GM23338 (cell line): ENCODE results near the gene NRF1. TPM values are rescaled to one million over a fixed set of nuclear protein-coding genes. Genes with fewer than 3 reads are reported as not detected.

ENCODE experiments used
- microRNA counts: library from miRNA; unstranded; fragments of <30 nt; microRNA quantifications from one replicate; lab custom pipeline; 2017
- microRNA-seq: library from miRNA; unstranded; fragments of <30 nt; microRNA quantifications from one replicate; pipeline ENCODE4, GENCODE V29; 2017
- polyA plus RNA-seq: library from polyadenylated mRNA; unstranded; fragments of >200 nt; fragmentation: Nextera tagmentation; extraction: Ambion mirVana; gene quantifications from 2 replicates; pipeline ENCODE4 v1.2.1, GENCODE V29; 2016
- small RNA-seq: library from RNA; depleted of rRNA; stranded (forward); fragments of <200 nt; gene quantifications from one replicate; pipeline ENCODE3, GENCODE V24; 2014; ENCODE audit warnings: low replicate concordance
- total RNA-seq: library from RNA; depleted of rRNA; stranded (reverse); fragments of >200 nt; shearing (Covaris generic); gene quantifications from 2 replicates; pipeline ENCODE4 v1.2.3, GENCODE V29; 2014; rRNA removed

NRF1 gene
- total and polyA plus RNA-seq, 2 experiments from 2014 or later, result 5.3 to 24.6 TPM

MicroRNA genes within 50 kb of the gene (microRNA counts, 767-probe panel; counts per million panel counts)
- microRNA hsa-miR-182-5p (lab: Ali Mortazavi, UCI) (9,011 counts per million, percentile 62 among the panel's probes with 10 or more counts), microRNA hsa-miR-183-5p (lab: Ali Mortazavi, UCI) (9,493 counts per million, percentile 65 among the panel's probes with 10 or more counts), microRNA hsa-miR-96-5p (lab: Ali Mortazavi, UCI) (6,879 counts per million, percentile 37 among the panel's probes with 10 or more counts)

Small RNAs within 50 kb of the gene (microRNA-seq; reads per million reads assigned to microRNA genes)
- gene MIR182 (1,775 reads per million, percentile 94 among the genes with 10 or more reads in this experiment), gene MIR183 (1,492 reads per million, percentile 93 among the genes with 10 or more reads in this experiment), gene MIR96 (333 reads per million, percentile 79 among the genes with 10 or more reads in this experiment)

Small RNAs within 50 kb of the gene (small RNA-seq; reads per million reads assigned to genes)
- gene MIR182 (3,536 reads per million, percentile 100 among the genes with 10 or more reads in this experiment), gene MIR183 (480 reads per million, percentile 100 among the genes with 10 or more reads in this experiment), gene MIR96 (2.3 reads per million, percentile 84 among the genes with 10 or more reads in this experiment)

Other genes starting within 250 kb of the NRF1 start
- gene STRIP2, start 177.3 kb upstream of the NRF1 start, total RNA-seq, result 7.4 and 10.6 TPM in 2 replicates
- gene STRIP2, start 177.3 kb upstream of the NRF1 start, polyA plus RNA-seq, result 3.8 and 4.7 TPM in 2 replicates
- gene SMKR1, start 109.2 kb upstream of the NRF1 start, total RNA-seq, result 0.70 TPM in 1 of 2 replicates, not detected in the other
- gene SMKR1, start 109.2 kb upstream of the NRF1 start, polyA plus RNA-seq, result 1.7 and 2.1 TPM in 2 replicates